GM23338 (cell line): ENCODE measurements around the gene ABHD17A. TPM values are rescaled to one million over a fixed set of nuclear protein-coding genes. Genes with fewer than 3 reads are reported as not detected.
"Not testable (repeated sequence)": the region's sequence is repeated elsewhere in the genome, so short reads cannot be mapped to it uniquely, and the experiment has no call there.

ENCODE experiments used
- ATAC-seq: fragments of 200-7000 bp; cut with Tn5 transposase; 3 replicates; pipeline ENCODE4 v1.9.1; 2020
- DNase-seq: peaks from one replicate; pipeline ENCODE4 v3.0.0-alpha.2; 2015; ENCODE audit warnings: low spot score
- H2AFZ ChIP-seq: fragments of 200-600 bp; sonication (generic); 2 replicates; pipeline ENCODE4 v1.8.0; 2016; ENCODE audit warnings: antibody characterized with exemption, mild to moderate bottlenecking, moderate library complexity
- H3F3A ChIP-seq: fragments of 200-600 bp; sonication (generic); replicated peaks from 2 replicates; pipeline ENCODE4 v1.8.0; 2017; ENCODE audit warnings: antibody characterized with exemption, mixed run types, low read depth
- H3K27ac ChIP-seq: fragments of 200-600 bp; sonication (generic); 2 replicates; pipeline ENCODE4 v1.6.1; 2016; ENCODE audit warnings: low read depth
- H3K27me3 ChIP-seq: fragments of 200-600 bp; sonication (generic); 2 replicates; pipeline ENCODE4 v1.8.0; 2016; ENCODE audit warnings: mild to moderate bottlenecking, mixed run types, moderate library complexity; ENCODE audit not compliant: insufficient read depth
- H3K36me3 ChIP-seq: fragments of 200-600 bp; sonication (generic); 2 replicates; pipeline ENCODE4 v1.8.0; 2016; ENCODE audit warnings: mild to moderate bottlenecking; ENCODE audit not compliant: insufficient read depth
- H3K4me1 ChIP-seq: fragments of 200-600 bp; sonication (generic); 2 replicates; pipeline ENCODE4 v1.8.0; 2016; ENCODE audit warnings: mild to moderate bottlenecking, moderate library complexity; ENCODE audit not compliant: insufficient read depth
- H3K4me2 ChIP-seq: fragments of 200-600 bp; sonication (generic); 2 replicates; pipeline ENCODE4 v1.7.1; 2017; ENCODE audit warnings: mixed run types
- H3K4me3 ChIP-seq: fragments of 200-600 bp; sonication (generic); 2 replicates; pipeline ENCODE4 v1.6.1; 2016; ENCODE audit warnings: mixed run types
- H3K79me2 ChIP-seq: fragments of 200-600 bp; sonication (generic); replicated peaks from 2 replicates; pipeline ENCODE4 v1.8.0; 2017; ENCODE audit warnings: mild to moderate bottlenecking; ENCODE audit not compliant: insufficient read depth
- H3K9me2 ChIP-seq: fragments of 200-600 bp; sonication (generic); 2 replicates; pipeline ENCODE4 v1.8.0; 2017; ENCODE audit not compliant: insufficient read depth
- H4K20me1 ChIP-seq: fragments of 200-600 bp; sonication (generic); replicated peaks from 2 replicates; pipeline ENCODE4 v1.8.0; 2017; ENCODE audit warnings: mild to moderate bottlenecking; ENCODE audit not compliant: insufficient read depth
- H3K27ac Mint-ChIP-seq: 2 replicates; pipeline ENCODE4 v1.8.0; 2020; ENCODE audit warnings: inconsistent platforms, mild to moderate bottlenecking, moderate library complexity, mixed read lengths
- H3K27me3 Mint-ChIP-seq: 3 replicates; pipeline ENCODE4 v1.8.0; 2022; ENCODE audit warnings: low read depth, mild to moderate bottlenecking, moderate library complexity, mixed read lengths, inconsistent platforms; ENCODE audit not compliant: insufficient read depth, poor library complexity
- H3K36me3 Mint-ChIP-seq: 3 replicates; pipeline ENCODE4 v1.8.0; 2021; ENCODE audit warnings: low read depth, mild to moderate bottlenecking, inconsistent platforms, moderate library complexity, mixed read lengths
- H3K4me1 Mint-ChIP-seq: 3 replicates; pipeline ENCODE4 v1.8.0; 2020; ENCODE audit warnings: mild to moderate bottlenecking, inconsistent platforms, mixed read lengths
- H3K4me3 Mint-ChIP-seq: 3 replicates; pipeline ENCODE4 v1.8.0; 2021; ENCODE audit warnings: moderate library complexity, mild to moderate bottlenecking, inconsistent platforms, mixed read lengths
- H3K9me3 Mint-ChIP-seq: 3 replicates; pipeline ENCODE4 v1.8.0; 2020; ENCODE audit warnings: moderate library complexity, mild to moderate bottlenecking, inconsistent platforms, mixed read lengths
- polyA plus RNA-seq: library from polyadenylated mRNA; unstranded; fragments of >200 nt; fragmentation: Nextera tagmentation; extraction: Ambion mirVana; gene quantifications from 2 replicates; pipeline ENCODE4 v1.2.1, GENCODE V29; 2016
- total RNA-seq: library from RNA; depleted of rRNA; stranded (reverse); fragments of >200 nt; shearing (Covaris generic); gene quantifications from 2 replicates; pipeline ENCODE4 v1.2.3, GENCODE V29; 2014
- TF ChIP-seq, protein P1 (sequence below), 2 experiments: fragments of 200-600 bp in 1 of 2; sonication (generic) in 1 of 2; conservative IDR thresholded peaks; 2 replicates each; pipeline versions ENCODE4 v1.5.1 to v1.6.1; 2016 to 2017; ENCODE audit warnings: antibody characterized with exemption in 2 of 2, low read depth in 2 of 2, mild to moderate bottlenecking in 2 of 2, moderate library complexity in 1 of 2

Gene ABHD17A
- total and polyA plus RNA-seq, 2 experiments from 2014 or later = 34.2 to 99.9 TPM

DNA sequence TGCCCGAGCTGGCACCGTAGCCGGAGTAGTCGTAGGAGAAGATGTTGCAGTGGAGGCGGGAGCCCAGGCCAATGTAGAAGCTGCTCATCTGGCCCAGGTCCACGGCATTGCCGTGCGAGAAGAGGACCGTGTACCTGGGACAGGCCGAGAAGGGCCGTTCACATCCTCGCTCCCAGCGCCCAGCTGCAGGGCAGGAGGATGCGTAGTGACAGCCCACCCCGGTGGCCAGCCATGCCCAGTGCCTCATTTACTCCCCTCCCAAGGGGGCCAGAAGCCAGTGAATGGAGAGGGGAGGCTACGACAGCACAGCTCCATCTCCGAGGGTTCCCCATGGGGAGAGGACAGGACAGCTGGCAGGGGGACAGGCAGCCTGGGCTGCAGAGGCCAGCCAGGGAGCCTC is 5.3 kb downstream of the ABHD17A start:
- not testable (repeated sequence) for DNase-seq, H3K4me3 ChIP-seq, H2AFZ ChIP-seq, H3K4me2 ChIP-seq, H3K9me2 ChIP-seq, H3K27me3 ChIP-seq, H3K27ac ChIP-seq, H3K4me3 Mint-ChIP-seq, H3K36me3 Mint-ChIP-seq, ATAC-seq, H3F3A ChIP-seq, H3K36me3 ChIP-seq, H3K27ac Mint-ChIP-seq, H3K9me3 Mint-ChIP-seq
- H3K79me2 ChIP-seq = peaks cover 36% of the 10 kb centered on the region
- peaks cover 18% of the 10 kb centered on the region; the same call in 1 of the 2 replicates for H3K4me1 ChIP-seq
- peaks cover 16% of the 10 kb centered on the region for H4K20me1 ChIP-seq
- Mint-ChIP-seq H3K4me1 (peaks cover 31% of the 10 kb centered on the region), H3K27me3 (peaks cover 15% of the 10 kb centered on the region)

DNA sequence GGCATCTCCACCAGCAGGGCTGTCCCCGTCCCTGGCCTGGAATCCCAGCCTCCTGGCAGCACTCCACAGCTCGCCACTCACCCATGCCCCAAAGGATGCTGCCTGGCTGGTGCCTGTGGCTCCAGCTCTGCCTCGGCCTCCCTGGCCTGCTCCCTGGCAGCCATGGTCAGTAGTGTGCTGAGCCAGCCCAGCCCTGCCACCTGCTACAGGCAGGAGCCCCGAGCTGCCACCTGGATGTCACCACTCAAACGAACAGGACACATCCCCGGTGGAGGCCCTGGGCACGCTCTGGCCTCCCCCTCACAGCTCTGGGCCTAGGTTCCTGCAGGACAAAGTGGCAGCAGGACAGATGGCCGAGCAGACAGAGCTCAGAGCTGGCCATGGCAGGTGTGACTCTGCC is 6.7 kb downstream of the ABHD17A start:
- H3K9me3 Mint-ChIP-seq, H3K4me2 ChIP-seq, ATAC-seq, DNase-seq, H3K4me3 ChIP-seq, H3K36me3 Mint-ChIP-seq, H3K36me3 ChIP-seq, H3K27ac ChIP-seq, H4K20me1 ChIP-seq, H3K27me3 Mint-ChIP-seq, H3K9me2 ChIP-seq, H3K27me3 ChIP-seq, H3K4me3 Mint-ChIP-seq, H3K27ac Mint-ChIP-seq, H2AFZ ChIP-seq, H3F3A ChIP-seq: not testable (repeated sequence)
- Histone ChIP-seq H3K4me1 (peaks cover 24% of the 10 kb centered on the region), H3K79me2 (peaks cover 37% of the 10 kb centered on the region)
- peaks cover 33% of the 10 kb centered on the region for H3K4me1 Mint-ChIP-seq

DNA sequence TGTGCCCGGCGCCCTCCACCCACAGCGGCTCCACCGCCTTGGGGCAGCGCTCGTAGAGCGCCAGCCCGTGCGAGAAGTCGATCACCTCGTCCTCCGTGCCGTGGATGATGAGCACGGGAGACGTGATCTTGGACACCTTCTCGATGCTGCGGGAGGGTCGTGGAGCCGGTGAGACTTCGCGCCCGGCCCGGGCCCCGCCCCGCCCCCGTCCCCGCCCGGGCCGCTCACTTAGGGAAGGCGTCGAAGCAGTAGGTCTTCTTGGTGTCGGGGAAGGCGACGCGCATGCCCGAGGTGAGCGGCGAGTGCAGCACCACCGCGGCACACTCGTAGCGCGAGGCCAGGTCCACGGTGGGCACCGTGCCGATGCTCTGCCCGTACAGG is 8.0 kb downstream of the ABHD17A start:
- Histone ChIP-seq H3K4me3 (peak overlapping the region; percentile 93; the same call in 1 of the 2 replicates), H3K79me2 (peaks cover 31% of the 10 kb centered on the region), H3K4me2 (peak overlapping the region; percentile 99), H3K4me1 (peaks cover 21% of the 10 kb centered on the region)
- not testable (repeated sequence) for H2AFZ ChIP-seq, H3K36me3 Mint-ChIP-seq, H3F3A ChIP-seq, H3K27me3 Mint-ChIP-seq, H3K27ac Mint-ChIP-seq, H3K27me3 ChIP-seq, H3K9me3 Mint-ChIP-seq, H3K36me3 ChIP-seq, DNase-seq, H3K9me2 ChIP-seq, H4K20me1 ChIP-seq, H3K27ac ChIP-seq
- H3K4me3 Mint-ChIP-seq = peak overlapping the region; percentile 47; the same call in 2 of the 3 replicates
- peak; percentile 15 for ATAC-seq
- H3K4me1 Mint-ChIP-seq = peaks cover 20% of the 10 kb centered on the region

DNA sequence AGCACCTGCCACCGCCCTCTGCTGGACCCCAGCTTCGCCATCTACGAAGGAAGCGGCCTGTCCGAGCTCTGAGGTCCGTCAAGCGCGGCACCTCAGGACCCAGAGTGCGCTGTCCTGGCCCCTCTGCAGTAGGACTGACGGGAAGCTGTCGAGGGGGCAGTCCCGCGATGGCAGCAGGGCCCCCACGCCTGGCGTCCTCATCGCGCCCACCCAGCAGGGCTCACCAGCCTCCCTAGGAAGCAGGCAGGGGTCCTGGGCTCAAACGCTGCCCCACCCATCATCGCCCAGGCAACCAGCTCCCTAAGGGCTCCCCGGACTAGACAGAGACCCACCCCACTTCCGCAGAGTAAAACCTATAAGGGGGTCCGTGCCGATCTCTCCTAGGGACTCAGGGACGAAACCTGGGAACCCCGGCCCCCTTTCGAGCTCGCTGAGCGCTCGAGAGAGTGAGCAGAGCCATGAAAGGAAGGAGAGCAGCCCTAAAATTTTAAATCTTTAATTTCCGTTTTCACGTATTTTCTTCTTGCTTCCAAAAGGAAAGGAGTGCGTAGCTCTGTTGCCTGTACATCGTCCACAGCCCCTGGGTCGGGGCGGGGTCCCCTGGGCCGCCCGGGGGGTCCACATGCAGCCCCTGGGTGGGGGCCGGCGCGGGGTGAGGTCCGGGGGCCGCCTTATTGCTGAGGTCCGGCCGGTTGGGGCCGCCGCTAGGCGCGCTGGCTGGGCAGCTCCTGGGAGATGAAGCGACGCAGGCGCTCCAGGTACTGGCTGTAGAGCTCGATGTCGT is 8.6 kb downstream of the ABHD17A start:
- not testable (repeated sequence) for H3K9me2 ChIP-seq, H3K27me3 Mint-ChIP-seq, H3K36me3 Mint-ChIP-seq, DNase-seq, H3K27ac ChIP-seq, H3K9me3 Mint-ChIP-seq, H3F3A ChIP-seq, H3K36me3 ChIP-seq, H4K20me1 ChIP-seq, H3K27me3 ChIP-seq
- Mint-ChIP-seq H3K4me1 (peaks cover 16% of the 10 kb centered on the region), H3K4me3 (peak overlapping the region; percentile 98), H3K27ac (0 out of 2 replicates have a peak overlapping the region, but pooled peaks have one; percentile 48)
- Histone ChIP-seq H3K4me2 (peak overlapping the region; percentile 99), H2AFZ (peak overlapping the region; percentile 59; the same call in 1 of the 2 replicates), H3K79me2 (peaks cover 31% of the 10 kb centered on the region), H3K4me3 (peak overlapping the region; percentile 93), H3K4me1 (peaks cover 16% of the 10 kb centered on the region)
- TF ChIP-seq, protein P1, sequence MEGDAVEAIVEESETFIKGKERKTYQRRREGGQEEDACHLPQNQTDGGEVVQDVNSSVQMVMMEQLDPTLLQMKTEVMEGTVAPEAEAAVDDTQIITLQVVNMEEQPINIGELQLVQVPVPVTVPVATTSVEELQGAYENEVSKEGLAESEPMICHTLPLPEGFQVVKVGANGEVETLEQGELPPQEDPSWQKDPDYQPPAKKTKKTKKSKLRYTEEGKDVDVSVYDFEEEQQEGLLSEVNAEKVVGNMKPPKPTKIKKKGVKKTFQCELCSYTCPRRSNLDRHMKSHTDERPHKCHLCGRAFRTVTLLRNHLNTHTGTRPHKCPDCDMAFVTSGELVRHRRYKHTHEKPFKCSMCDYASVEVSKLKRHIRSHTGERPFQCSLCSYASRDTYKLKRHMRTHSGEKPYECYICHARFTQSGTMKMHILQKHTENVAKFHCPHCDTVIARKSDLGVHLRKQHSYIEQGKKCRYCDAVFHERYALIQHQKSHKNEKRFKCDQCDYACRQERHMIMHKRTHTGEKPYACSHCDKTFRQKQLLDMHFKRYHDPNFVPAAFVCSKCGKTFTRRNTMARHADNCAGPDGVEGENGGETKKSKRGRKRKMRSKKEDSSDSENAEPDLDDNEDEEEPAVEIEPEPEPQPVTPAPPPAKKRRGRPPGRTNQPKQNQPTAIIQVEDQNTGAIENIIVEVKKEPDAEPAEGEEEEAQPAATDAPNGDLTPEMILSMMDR (conservative IDR thresholded peaks at IDR 0.05; ENCODE audit: low read depth in 2 of 2) = peak in 1 of 2 experiments; percentile 25; a peak in 3 of 4 replicates
- peak; percentile 60 for ATAC-seq
